Raji (cell line): ENCODE results near the gene GPC4.

Experiments
- POLR2A ChIP-seq: IDR thresholded peaks from 2 replicates; pipeline ENCODE4 v1.6.1; 2011; ENCODE audit warnings: low read depth, low read length, control low read depth; ENCODE audit not compliant: insufficient read depth

Gene GPC4

DNA sequence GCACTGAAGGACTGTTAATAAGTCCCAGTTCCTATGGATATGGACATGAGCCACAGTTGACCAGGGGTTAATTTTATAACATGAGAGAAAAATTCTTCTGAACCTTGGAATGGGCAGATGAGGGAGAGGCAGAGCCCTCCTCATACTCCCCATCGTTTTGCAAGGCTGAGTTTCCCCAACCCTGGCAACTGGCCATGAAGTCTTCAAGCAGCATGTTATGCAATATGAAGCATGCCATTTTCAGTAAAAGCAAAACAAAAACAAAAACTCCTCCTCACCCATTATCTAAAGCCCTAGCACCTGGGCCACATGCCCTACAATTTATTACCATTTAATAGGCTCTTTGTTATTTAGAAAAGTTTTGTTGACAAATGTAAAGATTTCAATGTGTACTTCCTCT, 64.5 kb downstream of the GPC4 start:
- no peak for TF ChIP-seq POLR2A

- no peak for TF ChIP-seq POLR2A
Observed at GRCh38 chrX:133346026-133346425, 69.3 kb downstream of the GPC4 start.

- no peak for TF ChIP-seq POLR2A
Observed at GRCh38 chrX:133339566-133339965, 75.7 kb downstream of the GPC4 start.

DNA sequence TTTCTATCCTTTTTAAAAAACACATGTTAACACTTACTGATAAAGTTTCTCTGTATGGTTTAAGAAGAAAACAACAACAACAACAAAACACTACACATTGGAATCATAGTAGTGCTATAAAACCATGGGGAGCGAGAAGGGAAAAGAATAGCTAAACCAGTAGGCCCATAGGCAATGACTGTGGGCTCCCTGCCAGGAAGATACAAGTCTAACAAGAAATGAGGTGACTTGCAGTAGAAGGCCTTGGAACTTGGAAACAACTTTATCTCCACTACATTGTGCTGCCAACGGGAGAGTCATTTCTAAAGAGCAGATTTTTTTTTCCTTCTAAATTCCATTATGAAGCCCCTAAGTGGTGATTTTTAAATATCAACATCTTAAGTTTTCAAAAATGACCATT, 78.0 kb downstream of the GPC4 start:
- no peak for TF ChIP-seq POLR2A

GRCh38 chrX:133335027-133335426, 80.3 kb downstream of the GPC4 start:
- no peak for TF ChIP-seq POLR2A

GRCh38 chrX:133333154-133333750, 82.0 kb downstream of the GPC4 start:
- TF ChIP-seq POLR2A: no peak

GRCh38 chrX:133332737-133333136, 82.6 kb downstream of the GPC4 start:
- TF ChIP-seq POLR2A: no peak

DNA sequence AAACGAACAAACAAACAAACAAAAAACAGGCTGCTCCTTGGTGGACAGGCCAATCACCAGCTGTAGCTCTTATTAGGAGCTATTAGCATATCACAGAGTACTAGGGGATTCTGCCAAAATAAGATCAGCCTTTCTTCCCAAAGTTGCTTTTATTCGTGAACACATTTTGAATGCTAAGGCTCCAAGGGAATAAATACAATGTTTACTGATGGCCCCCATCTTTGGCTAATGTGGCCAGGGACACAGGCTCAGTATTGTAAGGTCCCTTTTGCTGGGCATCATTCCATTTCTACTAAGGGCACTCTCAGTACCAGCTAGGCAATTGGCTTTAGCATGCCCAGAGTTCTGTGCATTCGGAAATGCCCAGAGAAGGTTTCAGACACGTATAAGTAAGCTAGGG, 84.3 kb downstream of the GPC4 start:
- TF ChIP-seq POLR2A: no peak

- TF ChIP-seq POLR2A: no peak
Observed at GRCh38 chrX:133325422-133325821, 89.9 kb downstream of the GPC4 start.

DNA sequence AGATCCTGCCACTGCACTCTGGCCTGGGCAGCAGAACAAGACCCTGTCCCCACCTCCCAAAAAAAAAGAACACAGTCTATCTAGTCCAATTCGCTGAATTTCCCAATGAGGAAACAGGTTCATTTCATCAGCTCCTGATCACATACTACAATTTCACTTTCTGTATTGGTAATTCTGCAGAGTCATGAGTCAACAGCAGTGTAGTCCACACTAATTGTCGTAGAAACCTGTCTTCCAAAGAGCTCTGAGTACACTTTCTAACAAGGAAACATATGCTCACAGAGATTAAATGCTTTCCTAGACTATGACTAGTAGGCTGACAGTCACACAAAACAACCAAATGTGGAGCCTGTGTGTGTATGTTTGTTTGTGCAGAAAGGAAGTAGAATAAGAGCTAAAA, 91.9 kb downstream of the GPC4 start:
- TF ChIP-seq POLR2A: no peak

DNA sequence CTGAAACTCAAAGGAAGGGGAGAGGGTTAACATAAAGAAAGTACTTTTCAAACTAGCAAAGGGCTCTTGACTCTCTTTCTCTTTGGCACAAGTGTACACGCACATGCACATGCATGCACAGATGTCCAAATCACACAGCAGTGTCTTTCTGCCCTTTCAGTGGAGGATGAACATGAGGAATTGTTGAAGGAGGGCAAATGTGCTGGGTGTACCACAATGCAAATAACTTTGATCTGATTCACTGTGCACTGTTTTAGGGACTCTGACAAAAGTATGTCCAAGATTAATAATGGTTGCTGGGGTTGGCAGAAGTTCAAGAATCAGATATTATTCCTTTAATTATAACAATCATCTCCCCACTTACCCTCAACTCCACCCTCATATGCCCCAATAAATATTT, 93.8 kb downstream of the GPC4 start:
- TF ChIP-seq POLR2A: no peak

GRCh38 chrX:133314281-133314680, 101.0 kb downstream of the GPC4 start:
- no peak for TF ChIP-seq POLR2A

- no peak for TF ChIP-seq POLR2A
Observed at GRCh38 chrX:133308499-133308897, 106.8 kb downstream of the GPC4 start.

GRCh38 chrX:133307637-133308498, 107.4 kb downstream of the GPC4 start:
- no peak for TF ChIP-seq POLR2A

GRCh38 chrX:133307094-133307493, 108.2 kb downstream of the GPC4 start:
- no peak for TF ChIP-seq POLR2A

DNA sequence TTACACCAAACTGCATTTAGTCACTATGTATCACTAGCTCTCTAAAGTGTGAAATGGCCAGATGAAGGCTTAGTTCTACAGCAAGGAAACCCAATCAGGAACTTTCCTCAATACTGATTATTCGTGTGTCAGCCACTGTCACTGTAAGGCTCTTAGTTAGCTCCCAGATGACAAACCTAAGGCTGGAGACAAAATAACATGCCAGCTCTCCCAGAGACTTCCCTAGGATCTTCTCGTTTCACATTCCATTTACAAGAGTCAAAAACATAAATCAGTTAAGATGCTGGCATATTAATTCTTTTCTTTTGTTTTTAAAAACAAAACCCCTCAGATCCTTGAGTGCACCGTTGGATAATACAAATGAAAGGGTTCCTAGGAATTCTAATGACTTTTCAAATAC, 109.0 kb downstream of the GPC4 start:
- no peak for TF ChIP-seq POLR2A
